ENCODE data around the gene CTCF. TPM values are rescaled to one million over a fixed set of nuclear protein-coding genes. Genes with fewer than 3 reads are reported as not detected.

CTCF gene
- total and polyA plus RNA-seq, 10 of the 15 experiments (the other 5 are each of a cell fraction or from before 2014, with no cell fraction given) = 9.1 to 55.0 (median 41.8) TPM

DNA sequence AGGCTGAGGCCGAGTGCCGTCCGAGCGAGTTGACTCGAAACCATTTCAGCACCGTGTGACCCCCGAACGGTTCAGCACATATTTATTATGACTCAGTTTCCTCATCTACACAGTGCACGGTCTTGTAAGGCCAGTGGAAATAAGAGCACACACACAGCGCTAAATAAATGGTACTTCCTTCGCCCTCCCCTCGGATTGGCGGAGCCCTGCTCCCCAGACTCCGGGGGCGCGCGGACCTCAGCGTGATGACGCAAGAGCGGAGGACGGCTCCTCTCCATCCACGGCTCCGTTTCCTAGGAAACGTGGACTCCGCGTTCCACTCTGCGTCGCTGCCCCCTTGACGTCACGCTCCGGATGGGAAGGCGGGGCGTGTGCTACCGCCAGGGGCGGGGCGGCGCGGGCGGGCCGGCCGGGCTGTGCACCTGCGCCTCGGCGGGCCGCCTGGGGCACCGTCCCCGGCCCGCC, 98.3 kb downstream of the CTCF start, which contains the start of gene PARD6A (continued):
- TF ChIP-seq BMI1 (IDR thresholded peaks at IDR 0.05; ENCODE audit: borderline replicate concordance) (peak; percentile 75; the same call in 1 of the 2 replicates), MXI1 (IDR thresholded peaks at IDR 0.05; ENCODE audit: low read depth, low read length) (0 out of 2 replicates have a peak, but pooled peaks have one; percentile 47), HCFC1 (IDR thresholded peaks at IDR 0.05; ENCODE audit: low read length) (peak; percentile 51), CBFB (IDR thresholded peaks at IDR 0.05; ENCODE audit: low read depth) (no peak), CHD1 (IDR thresholded peaks at IDR 0.05; ENCODE audit: low read depth, low read length) (no peak), RFX5 (IDR thresholded peaks at IDR 0.05; ENCODE audit: low read depth, low read length) (peak; percentile 51; the same call in 1 of the 2 replicates), STAT1 (conservative IDR thresholded peaks at IDR 0.05) (no peak), KLF5 (IDR thresholded peaks at IDR 0.05; ENCODE audit: partially characterized antibody) (peak; percentile 41), PAX5 (IDR thresholded peaks at IDR 0.05; ENCODE audit: borderline replicate concordance, low read depth, low read length) (0 out of 2 replicates have a peak, but pooled peaks have one; percentile 36), ZSCAN29 (IDR thresholded peaks at IDR 0.05) (no peak), POLR2AphosphoS5 (IDR thresholded peaks at IDR 0.05; ENCODE audit: low read length) (no peak; the same call in none of the 2 replicates), TCF12 (IDR thresholded peaks at IDR 0.05; ENCODE audit: low read depth, low read length) (0 out of 2 replicates have a peak, but pooled peaks have one; percentile 45), NR2C2 (IDR thresholded peaks at IDR 0.05; ENCODE audit: borderline replicate concordance, control insufficient read depth, insufficient read length, low read depth) (no peak), CEBPB (IDR thresholded peaks at IDR 0.05; ENCODE audit: borderline replicate concordance in 1 of 2, low read depth in 2 of 2, low read length in 2 of 2) (peak in 1 of 2 experiments; percentile 86; a peak in 2 of 4 replicates)
- TF ChIP-seq, protein P1, sequence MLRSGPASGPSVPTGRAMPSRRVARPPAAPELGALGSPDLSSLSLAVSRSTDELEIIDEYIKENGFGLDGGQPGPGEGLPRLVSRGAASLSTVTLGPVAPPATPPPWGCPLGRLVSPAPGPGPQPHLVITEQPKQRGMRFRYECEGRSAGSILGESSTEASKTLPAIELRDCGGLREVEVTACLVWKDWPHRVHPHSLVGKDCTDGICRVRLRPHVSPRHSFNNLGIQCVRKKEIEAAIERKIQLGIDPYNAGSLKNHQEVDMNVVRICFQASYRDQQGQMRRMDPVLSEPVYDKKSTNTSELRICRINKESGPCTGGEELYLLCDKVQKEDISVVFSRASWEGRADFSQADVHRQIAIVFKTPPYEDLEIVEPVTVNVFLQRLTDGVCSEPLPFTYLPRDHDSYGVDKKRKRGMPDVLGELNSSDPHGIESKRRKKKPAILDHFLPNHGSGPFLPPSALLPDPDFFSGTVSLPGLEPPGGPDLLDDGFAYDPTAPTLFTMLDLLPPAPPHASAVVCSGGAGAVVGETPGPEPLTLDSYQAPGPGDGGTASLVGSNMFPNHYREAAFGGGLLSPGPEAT (IDR thresholded peaks at IDR 0.05; ENCODE audit: low read depth) = peak; percentile 54; the same call in 1 of the 2 replicates
- TF ChIP-seq, protein P2, sequence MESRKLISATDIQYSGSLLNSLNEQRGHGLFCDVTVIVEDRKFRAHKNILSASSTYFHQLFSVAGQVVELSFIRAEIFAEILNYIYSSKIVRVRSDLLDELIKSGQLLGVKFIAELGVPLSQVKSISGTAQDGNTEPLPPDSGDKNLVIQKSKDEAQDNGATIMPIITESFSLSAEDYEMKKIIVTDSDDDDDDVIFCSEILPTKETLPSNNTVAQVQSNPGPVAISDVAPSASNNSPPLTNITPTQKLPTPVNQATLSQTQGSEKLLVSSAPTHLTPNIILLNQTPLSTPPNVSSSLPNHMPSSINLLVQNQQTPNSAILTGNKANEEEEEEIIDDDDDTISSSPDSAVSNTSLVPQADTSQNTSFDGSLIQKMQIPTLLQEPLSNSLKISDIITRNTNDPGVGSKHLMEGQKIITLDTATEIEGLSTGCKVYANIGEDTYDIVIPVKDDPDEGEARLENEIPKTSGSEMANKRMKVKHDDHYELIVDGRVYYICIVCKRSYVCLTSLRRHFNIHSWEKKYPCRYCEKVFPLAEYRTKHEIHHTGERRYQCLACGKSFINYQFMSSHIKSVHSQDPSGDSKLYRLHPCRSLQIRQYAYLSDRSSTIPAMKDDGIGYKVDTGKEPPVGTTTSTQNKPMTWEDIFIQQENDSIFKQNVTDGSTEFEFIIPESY (IDR thresholded peaks at IDR 0.05) = no peak
- TF ChIP-seq, protein P3, sequence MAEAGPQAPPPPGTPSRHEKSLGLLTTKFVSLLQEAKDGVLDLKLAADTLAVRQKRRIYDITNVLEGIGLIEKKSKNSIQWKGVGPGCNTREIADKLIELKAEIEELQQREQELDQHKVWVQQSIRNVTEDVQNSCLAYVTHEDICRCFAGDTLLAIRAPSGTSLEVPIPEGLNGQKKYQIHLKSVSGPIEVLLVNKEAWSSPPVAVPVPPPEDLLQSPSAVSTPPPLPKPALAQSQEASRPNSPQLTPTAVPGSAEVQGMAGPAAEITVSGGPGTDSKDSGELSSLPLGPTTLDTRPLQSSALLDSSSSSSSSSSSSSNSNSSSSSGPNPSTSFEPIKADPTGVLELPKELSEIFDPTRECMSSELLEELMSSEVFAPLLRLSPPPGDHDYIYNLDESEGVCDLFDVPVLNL (IDR thresholded peaks at IDR 0.05; ENCODE audit: low read depth, low read length) = no peak
- TF ChIP-seq, protein P4, sequence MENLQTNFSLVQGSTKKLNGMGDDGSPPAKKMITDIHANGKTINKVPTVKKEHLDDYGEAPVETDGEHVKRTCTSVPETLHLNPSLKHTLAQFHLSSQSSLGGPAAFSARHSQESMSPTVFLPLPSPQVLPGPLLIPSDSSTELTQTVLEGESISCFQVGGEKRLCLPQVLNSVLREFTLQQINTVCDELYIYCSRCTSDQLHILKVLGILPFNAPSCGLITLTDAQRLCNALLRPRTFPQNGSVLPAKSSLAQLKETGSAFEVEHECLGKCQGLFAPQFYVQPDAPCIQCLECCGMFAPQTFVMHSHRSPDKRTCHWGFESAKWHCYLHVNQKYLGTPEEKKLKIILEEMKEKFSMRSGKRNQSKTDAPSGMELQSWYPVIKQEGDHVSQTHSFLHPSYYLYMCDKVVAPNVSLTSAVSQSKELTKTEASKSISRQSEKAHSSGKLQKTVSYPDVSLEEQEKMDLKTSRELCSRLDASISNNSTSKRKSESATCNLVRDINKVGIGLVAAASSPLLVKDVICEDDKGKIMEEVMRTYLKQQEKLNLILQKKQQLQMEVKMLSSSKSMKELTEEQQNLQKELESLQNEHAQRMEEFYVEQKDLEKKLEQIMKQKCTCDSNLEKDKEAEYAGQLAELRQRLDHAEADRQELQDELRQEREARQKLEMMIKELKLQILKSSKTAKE (IDR thresholded peaks at IDR 0.05; ENCODE audit: low read depth, poor library complexity, severe bottlenecking) = no peak
- TF ChIP-seq, protein P5, sequence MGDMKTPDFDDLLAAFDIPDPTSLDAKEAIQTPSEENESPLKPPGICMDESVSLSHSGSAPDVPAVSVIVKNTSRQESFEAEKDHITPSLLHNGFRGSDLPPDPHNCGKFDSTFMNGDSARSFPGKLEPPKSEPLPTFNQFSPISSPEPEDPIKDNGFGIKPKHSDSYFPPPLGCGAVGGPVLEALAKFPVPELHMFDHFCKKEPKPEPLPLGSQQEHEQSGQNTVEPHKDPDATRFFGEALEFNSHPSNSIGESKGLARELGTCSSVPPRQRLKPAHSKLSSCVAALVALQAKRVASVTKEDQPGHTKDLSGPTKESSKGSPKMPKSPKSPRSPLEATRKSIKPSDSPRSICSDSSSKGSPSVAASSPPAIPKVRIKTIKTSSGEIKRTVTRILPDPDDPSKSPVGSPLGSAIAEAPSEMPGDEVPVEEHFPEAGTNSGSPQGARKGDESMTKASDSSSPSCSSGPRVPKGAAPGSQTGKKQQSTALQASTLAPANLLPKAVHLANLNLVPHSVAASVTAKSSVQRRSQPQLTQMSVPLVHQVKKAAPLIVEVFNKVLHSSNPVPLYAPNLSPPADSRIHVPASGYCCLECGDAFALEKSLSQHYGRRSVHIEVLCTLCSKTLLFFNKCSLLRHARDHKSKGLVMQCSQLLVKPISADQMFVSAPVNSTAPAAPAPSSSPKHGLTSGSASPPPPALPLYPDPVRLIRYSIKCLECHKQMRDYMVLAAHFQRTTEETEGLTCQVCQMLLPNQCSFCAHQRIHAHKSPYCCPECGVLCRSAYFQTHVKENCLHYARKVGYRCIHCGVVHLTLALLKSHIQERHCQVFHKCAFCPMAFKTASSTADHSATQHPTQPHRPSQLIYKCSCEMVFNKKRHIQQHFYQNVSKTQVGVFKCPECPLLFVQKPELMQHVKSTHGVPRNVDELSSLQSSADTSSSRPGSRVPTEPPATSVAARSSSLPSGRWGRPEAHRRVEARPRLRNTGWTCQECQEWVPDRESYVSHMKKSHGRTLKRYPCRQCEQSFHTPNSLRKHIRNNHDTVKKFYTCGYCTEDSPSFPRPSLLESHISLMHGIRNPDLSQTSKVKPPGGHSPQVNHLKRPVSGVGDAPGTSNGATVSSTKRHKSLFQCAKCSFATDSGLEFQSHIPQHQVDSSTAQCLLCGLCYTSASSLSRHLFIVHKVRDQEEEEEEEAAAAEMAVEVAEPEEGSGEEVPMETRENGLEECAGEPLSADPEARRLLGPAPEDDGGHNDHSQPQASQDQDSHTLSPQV (IDR thresholded peaks at IDR 0.05) = no peak
